HAP-1 (cell line): ENCODE measurements around the gene SPZ1.
A peak's percentile ranks its signal among the peaks of the same experiment; 100 is the strongest.
"Not testable (repeated sequence)": the region's sequence is repeated elsewhere in the genome, so short reads cannot be mapped to it uniquely, and the experiment has no call there.

Experiments used
- DNase-seq, 2 experiments: peaks; one replicate each; pipeline ENCODE4 v3.0.0-alpha.2; 2016 to 2020; ENCODE audit warnings: low spot score in 2 of 2
- H3K27me3 ChIP-seq: fragments of 250-450 bp; sonication (Bioruptor Pico); 2 replicates; pipeline ENCODE4 v1.5.1; 2020; ENCODE audit warnings: low read depth, mild to moderate bottlenecking, moderate library complexity
- H3K36me3 ChIP-seq: fragments of 250-450 bp; sonication (Bioruptor Pico); replicated peaks from 2 replicates; pipeline ENCODE4 v1.5.1; 2020; ENCODE audit warnings: mild to moderate bottlenecking
- H3K4me1 ChIP-seq: fragments of 250-450 bp; sonication (Bioruptor Pico); 2 replicates; pipeline ENCODE4 v1.5.1; 2020; ENCODE audit warnings: mild to moderate bottlenecking
- H3K4me3 ChIP-seq: fragments of 250-450 bp; sonication (Bioruptor Pico); 2 replicates; pipeline ENCODE4 v1.5.1; 2020; ENCODE audit warnings: mild to moderate bottlenecking, moderate library complexity
- H3K9me3 ChIP-seq: fragments of 250-450 bp; sonication (Bioruptor Pico); 2 replicates; pipeline ENCODE4 v1.5.1; 2020; ENCODE audit warnings: mild to moderate bottlenecking, moderate library complexity
- in situ Hi-C: fragments of 300-500 bp; cut with MboI; formaldehyde crosslinking; loops from 3 replicates; pipeline ENCODE4 v1.14.3; 2020; ENCODE audit warnings: low sequenced_read_pairs, inconsistent platforms, mixed read lengths

SPZ1 gene

GRCh38 chr5:80300796-80301195, 19.0 kb upstream of the SPZ1 start:
- DNase-seq, H3K9me3 ChIP-seq, H3K4me1 ChIP-seq, H3K4me3 ChIP-seq, in situ Hi-C loops, H3K36me3 ChIP-seq, H3K27me3 ChIP-seq: not testable (repeated sequence)

GRCh38 chr5:80301342-80301741, 18.5 kb upstream of the SPZ1 start:
- H3K4me1 ChIP-seq, H3K36me3 ChIP-seq, DNase-seq, H3K9me3 ChIP-seq, in situ Hi-C loops, H3K27me3 ChIP-seq, H3K4me3 ChIP-seq: not testable (repeated sequence)

DNA sequence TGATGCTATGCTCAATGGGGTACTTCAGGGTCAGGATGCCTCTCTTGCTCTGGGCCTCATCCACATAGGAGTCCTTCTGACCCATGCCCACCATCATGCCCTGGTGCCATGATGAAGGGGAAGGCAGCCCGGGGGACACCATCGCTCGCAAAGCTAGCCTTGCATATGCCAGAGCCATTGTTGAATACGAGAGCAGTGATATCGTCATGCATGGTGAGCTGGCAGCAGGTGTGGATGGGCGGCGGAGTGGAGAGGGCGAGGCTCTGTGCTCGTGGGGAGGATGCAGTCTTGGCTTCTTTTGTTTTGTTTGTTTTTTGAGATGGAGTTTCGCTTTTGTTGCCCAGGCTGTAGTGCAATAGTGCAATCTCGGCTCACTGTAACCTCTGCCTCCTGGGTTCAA, 17.2 kb upstream of the SPZ1 start:
- Histone ChIP-seq H3K9me3 (no peaks in the 10 kb centered on the region), H3K36me3 (no peaks in the 10 kb centered on the region), H3K4me1 (no peaks in the 10 kb centered on the region), H3K27me3 (no peaks in the 10 kb centered on the region), H3K4me3 (no peak overlapping the region)
- in situ Hi-C loops = no loop called here
- DNase-seq = no peak

DNA sequence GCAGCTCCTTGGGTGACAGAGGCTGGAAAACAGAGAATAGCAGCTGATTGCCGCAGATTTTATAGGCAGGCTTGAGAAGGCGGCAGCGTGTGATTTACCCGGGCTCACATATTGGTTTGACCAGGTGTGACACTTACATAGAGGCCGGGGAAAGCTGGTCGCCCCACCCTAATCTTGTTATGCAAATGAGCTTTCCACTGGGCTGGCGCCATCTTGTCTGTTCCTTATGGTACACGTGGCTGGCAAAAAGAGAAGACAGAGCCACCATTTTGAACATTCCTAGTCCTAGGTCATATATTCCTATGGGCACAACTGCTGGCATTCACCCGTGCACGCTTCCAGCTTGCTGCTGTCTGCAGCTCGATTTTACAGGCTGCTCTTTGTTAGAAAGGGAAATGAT, 11.3 kb upstream of the SPZ1 start:
- H3K4me1 ChIP-seq = no peaks in the 10 kb centered on the region
- no peak for DNase-seq
- H3K4me3 ChIP-seq = no peak overlapping the region
- H3K27me3 ChIP-seq = no peaks in the 10 kb centered on the region
- in situ Hi-C loops = no loop called here
- H3K36me3 ChIP-seq = no peaks in the 10 kb centered on the region
- H3K9me3 ChIP-seq = no peaks in the 10 kb centered on the region

- no peak for DNase-seq
Observed at GRCh38 chr5:80309871-80310665, 9.7 kb upstream of the SPZ1 start.

GRCh38 chr5:80315244-80315643, 4.6 kb upstream of the SPZ1 start:
- Histone ChIP-seq H3K4me1 (no peaks in the 10 kb centered on the region), H3K9me3 (no peaks in the 10 kb centered on the region), H3K36me3 (no peaks in the 10 kb centered on the region), H3K27me3 (no peaks in the 10 kb centered on the region), H3K4me3 (no peak overlapping the region)
- DNase-seq = no peak
- in situ Hi-C loops = no loop called here

More at GRCh38 chr5:80309871-80310665, 9.7 kb upstream of the SPZ1 start:
- no peaks in the 10 kb centered on the region for H3K4me1 ChIP-seq
- in situ Hi-C loops = no loop called here
- no peaks in the 10 kb centered on the region for H3K9me3 ChIP-seq
- H3K27me3 ChIP-seq = no peaks in the 10 kb centered on the region
- H3K36me3 ChIP-seq = no peaks in the 10 kb centered on the region
- H3K4me3 ChIP-seq = no peak overlapping the region

DNA sequence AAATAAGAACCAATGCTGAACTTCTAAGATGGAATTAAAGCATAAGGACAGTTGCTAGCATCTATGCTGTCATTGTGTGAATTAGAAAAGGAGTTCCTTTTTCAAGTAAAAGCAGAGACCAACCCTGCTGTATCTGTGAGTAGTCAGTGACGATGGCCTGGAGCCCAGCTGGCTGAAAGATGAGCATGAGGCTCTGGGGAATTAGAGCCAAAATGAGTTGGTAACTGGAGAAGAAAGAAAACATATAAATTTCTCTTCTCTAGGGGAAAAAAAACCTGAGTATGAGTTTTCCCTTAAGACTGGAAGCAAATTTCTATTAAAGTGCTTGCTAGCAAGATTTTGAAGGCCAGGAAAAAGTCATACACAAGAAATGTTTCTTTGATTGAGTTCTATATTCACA, 1.6 kb upstream of the SPZ1 start:
- in situ Hi-C loops = no loop called here

DNA sequence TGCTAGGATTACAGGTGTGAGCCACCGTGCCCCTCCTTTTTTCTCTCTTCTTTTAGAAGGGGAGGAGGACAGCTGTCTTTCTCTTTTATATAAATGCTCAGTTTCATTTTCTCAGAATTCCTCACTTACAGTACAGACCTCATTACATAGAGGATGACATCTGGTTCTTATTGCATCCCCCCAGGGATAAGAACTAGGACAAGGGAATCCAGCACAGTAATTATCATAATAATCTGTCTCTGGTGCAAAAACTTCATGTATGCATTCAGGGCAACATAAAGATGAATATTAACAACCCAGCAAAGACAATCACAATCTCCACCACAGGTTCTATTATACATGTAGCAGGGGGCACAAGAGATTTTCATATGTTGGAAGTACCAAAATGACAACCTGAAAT, 5.1 kb downstream of the SPZ1 start:
- DNase-seq = no peak
- no peaks in the 10 kb centered on the region for H3K36me3 ChIP-seq
- in situ Hi-C loops = loop anchor here (25.0 kb wide), 1 partner anchor 337 kb away; the partner anchor contains the start of genes DHFR and MSH3

More for the DNA sequence above, 1.6 kb upstream of the SPZ1 start:
- Histone ChIP-seq H3K27me3 (peaks cover 8% of the 10 kb centered on the region), H3K9me3 (no peaks in the 10 kb centered on the region), H3K4me1 (no peaks in the 10 kb centered on the region), H3K4me3 (no peak overlapping the region), H3K36me3 (no peaks in the 10 kb centered on the region)
- no peak for DNase-seq

GRCh38 chr5:80326468-80326867, 6.7 kb downstream of the SPZ1 start:
- H3K4me3 ChIP-seq = no peak overlapping the region
- in situ Hi-C loops = loop anchor here (25.0 kb wide), 1 partner anchor 336 kb away; the partner anchor contains the start of genes DHFR and MSH3
- H3K27me3 ChIP-seq = no peaks in the 10 kb centered on the region; the same call in 1 of the 2 replicates
- H3K9me3 ChIP-seq = no peaks in the 10 kb centered on the region
- no peaks in the 10 kb centered on the region for H3K4me1 ChIP-seq
- no peak for DNase-seq
- no peaks in the 10 kb centered on the region for H3K36me3 ChIP-seq

More for the DNA sequence above, 5.1 kb downstream of the SPZ1 start:
- Histone ChIP-seq H3K4me3 (no peak overlapping the region), H3K9me3 (no peaks in the 10 kb centered on the region), H3K4me1 (no peaks in the 10 kb centered on the region), H3K27me3 (peaks cover 8% of the 10 kb centered on the region)

DNA sequence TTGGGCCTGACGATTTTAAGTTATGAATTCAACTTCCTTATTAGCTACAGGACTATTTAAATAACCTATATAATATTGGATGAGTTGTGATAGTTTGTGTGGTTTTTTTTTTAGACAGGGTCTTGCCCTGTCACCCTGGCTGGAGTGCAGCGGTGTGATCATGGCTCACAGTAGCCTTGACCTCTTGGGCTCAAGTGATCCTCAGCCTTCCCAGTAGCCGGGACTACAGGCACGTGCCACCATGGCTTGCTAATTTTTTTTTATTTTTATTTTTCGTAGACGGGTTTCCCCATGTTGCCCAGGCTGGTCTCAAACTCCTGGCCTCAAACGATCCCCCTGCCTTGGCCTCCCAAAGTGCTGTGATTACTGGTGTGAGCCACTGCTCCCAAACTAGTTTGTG, 17.6 kb downstream of the SPZ1 start:
- no peak overlapping the region for H3K4me3 ChIP-seq
- DNase-seq = no peak
- no peaks in the 10 kb centered on the region for H3K4me1 ChIP-seq
- no peaks in the 10 kb centered on the region for H3K36me3 ChIP-seq
- peaks cover 5% of the 10 kb centered on the region for H3K27me3 ChIP-seq
- H3K9me3 ChIP-seq = no peaks in the 10 kb centered on the region
- in situ Hi-C loops = loop anchor here (25.0 kb wide), 1 partner anchor 325 kb away; the partner anchor contains the start of genes DHFR and MSH3

DNA sequence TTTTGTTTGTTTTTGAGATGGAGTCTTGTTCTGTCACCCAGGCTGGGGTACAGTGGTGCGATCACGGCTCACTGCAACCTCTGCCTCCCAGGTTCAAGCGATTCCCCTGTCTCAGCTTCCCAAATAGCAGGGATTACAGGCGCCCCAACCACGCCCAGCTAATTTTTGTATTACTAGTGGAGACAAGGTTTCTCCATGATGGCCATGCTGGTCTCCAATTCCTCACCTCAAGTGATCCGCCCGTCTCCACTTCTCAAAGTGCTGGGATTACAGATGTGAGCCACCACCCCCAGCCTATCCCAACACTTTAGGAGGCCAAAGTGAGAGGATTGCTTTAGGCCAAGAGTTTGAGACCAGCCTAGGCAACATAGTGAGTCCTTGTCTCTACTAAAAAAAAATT, 19.3 kb downstream of the SPZ1 start:
- in situ Hi-C loops = loop anchor here (25.0 kb wide), 1 partner anchor 323 kb away; the partner anchor contains the start of genes DHFR and MSH3
- no peaks in the 10 kb centered on the region for H3K4me1 ChIP-seq
- no peak overlapping the region for H3K4me3 ChIP-seq
- H3K9me3 ChIP-seq = no peaks in the 10 kb centered on the region
- DNase-seq = no peak
- no peaks in the 10 kb centered on the region for H3K36me3 ChIP-seq
- H3K27me3 ChIP-seq = peaks cover 5% of the 10 kb centered on the region

- Histone ChIP-seq H3K27me3 (peaks cover 2% of the 10 kb centered on the region), H3K4me3 (no peak overlapping the region), H3K36me3 (no peaks in the 10 kb centered on the region), H3K4me1 (no peaks in the 10 kb centered on the region), H3K9me3 (no peaks in the 10 kb centered on the region)
- in situ Hi-C loops = loop anchor here (25.0 kb wide), 1 partner anchor 321 kb away; the partner anchor contains the start of genes DHFR and MSH3
- no peak for DNase-seq
Observed at GRCh38 chr5:80341016-80341775, 21.4 kb downstream of the SPZ1 start.

DNA sequence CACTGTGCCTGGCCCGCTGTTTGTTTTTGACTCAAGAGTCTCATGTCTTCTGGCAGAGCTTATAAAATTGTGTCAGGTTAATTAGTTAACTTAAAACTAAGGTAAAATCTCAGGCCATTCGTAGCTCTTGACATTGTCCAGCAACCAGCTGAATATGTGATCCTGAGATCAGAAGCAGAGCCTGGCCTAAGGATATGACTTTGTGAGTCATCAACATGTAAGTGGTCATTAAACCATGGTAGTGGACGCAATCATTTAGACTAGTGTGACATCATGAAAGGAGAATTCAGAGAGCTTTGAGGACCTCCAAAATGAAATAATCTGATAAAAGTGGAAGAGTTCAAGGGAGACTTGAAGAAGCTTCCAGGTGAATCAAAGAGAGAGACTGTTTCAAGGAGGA, 23.3 kb downstream of the SPZ1 start:
- Histone ChIP-seq H3K4me3 (no peak overlapping the region), H3K27me3 (no peaks in the 10 kb centered on the region), H3K4me1 (no peaks in the 10 kb centered on the region), H3K36me3 (no peaks in the 10 kb centered on the region), H3K9me3 (no peaks in the 10 kb centered on the region)
- no peak for DNase-seq
- in situ Hi-C loops = loop anchor here (25.0 kb wide), 1 partner anchor 319 kb away; the partner anchor contains the start of genes DHFR and MSH3

GRCh38 chr5:80346055-80346454, 26.3 kb downstream of the SPZ1 start:
- no peak overlapping the region for H3K4me3 ChIP-seq
- DNase-seq = peak in 1 of 2 experiments; percentile 39
- in situ Hi-C loops = loop anchor here (25.0 kb wide), 1 partner anchor 316 kb away; the partner anchor contains the start of genes DHFR and MSH3
- H3K4me1 ChIP-seq = no peaks in the 10 kb centered on the region
- no peaks in the 10 kb centered on the region for H3K36me3 ChIP-seq
- H3K27me3 ChIP-seq = no peaks in the 10 kb centered on the region
- no peaks in the 10 kb centered on the region for H3K9me3 ChIP-seq
